Mesenchymal stem cell (in vitro differentiated cells and primary cell): ENCODE measurements around the gene TDRD10.

ENCODE experiments used
- DNase-seq: peaks from one replicate; pipeline ENCODE4 v3.0.0-alpha.2; 2013
- H2AFZ ChIP-seq: one replicate; pipeline ENCODE4 v1.6.1; 2013; ENCODE audit warnings: low read depth, mild to moderate bottlenecking, control low read depth, inconsistent platforms, low read length, moderate library complexity
- H2AK5ac ChIP-seq: 2 replicates; pipeline ENCODE4 v1.6.1; 2013; ENCODE audit warnings: low read length, moderate library complexity, mild to moderate bottlenecking, inconsistent platforms; ENCODE audit not compliant: severe bottlenecking
- H2BK120ac ChIP-seq: one replicate; pipeline ENCODE4 v1.6.1; 2013; ENCODE audit warnings: low read depth, mild to moderate bottlenecking, inconsistent platforms, low read length, moderate library complexity
- H2BK12ac ChIP-seq, 2 experiments: one replicate each; pipeline ENCODE4 v1.6.1; 2013; ENCODE audit warnings: inconsistent platforms in 2 of 2, low read length in 2 of 2, mild to moderate bottlenecking in 2 of 2, moderate library complexity in 2 of 2, control low read depth in 1 of 2
- H2BK15ac ChIP-seq: one replicate; pipeline ENCODE4 v1.6.1; 2013; ENCODE audit warnings: mild to moderate bottlenecking, low read depth, inconsistent platforms; ENCODE audit not compliant: poor library complexity, severe bottlenecking
- H2BK5ac ChIP-seq: 2 replicates; pipeline ENCODE4 v1.6.1; 2013; ENCODE audit warnings: low read depth, mild to moderate bottlenecking, low read length, control low read depth, inconsistent platforms; ENCODE audit not compliant: poor library complexity, severe bottlenecking
- H3K14ac ChIP-seq, 2 experiments: one replicate each; pipeline ENCODE4 v1.6.1; 2013; ENCODE audit warnings: inconsistent platforms in 2 of 2, low read length in 2 of 2, control low read depth in 1 of 2, mild to moderate bottlenecking in 1 of 2, moderate library complexity in 1 of 2
- H3K18ac ChIP-seq, 2 experiments: one replicate each; pipeline ENCODE4 v1.6.1; 2013; ENCODE audit warnings: inconsistent platforms in 2 of 2, low read length in 2 of 2, control low read depth in 1 of 2, low read depth in 1 of 2, mild to moderate bottlenecking in 1 of 2
- H3K23ac ChIP-seq, 2 experiments: one replicate each; pipeline ENCODE4 v1.6.1; 2013; ENCODE audit warnings: inconsistent platforms in 2 of 2, low read length in 2 of 2, mild to moderate bottlenecking in 2 of 2, moderate library complexity in 2 of 2, control low read depth in 1 of 2
- H3K27ac ChIP-seq: 2 replicates; pipeline ENCODE4 v1.5.1; 2013; ENCODE audit warnings: mild to moderate bottlenecking, moderate library complexity, low read length, control low read depth, inconsistent platforms; ENCODE audit not compliant: poor library complexity, severe bottlenecking
- H3K27me3 ChIP-seq, 2 experiments: 2 replicates each; pipeline versions ENCODE4 v1.6.1 to v1.7.0; 2013; ENCODE audit warnings: low read length in 2 of 2, mild to moderate bottlenecking in 2 of 2, moderate library complexity in 2 of 2, control low read depth in 1 of 2, inconsistent platforms in 1 of 2; ENCODE audit not compliant: control insufficient read depth in 1 of 2, insufficient read depth in 1 of 2
- H3K36me3 ChIP-seq, 2 experiments: 2 replicates each; pipeline versions ENCODE4 v1.6.1 to v1.7.0; 2013; ENCODE audit warnings: low read length in 2 of 2, control low read depth in 1 of 2, inconsistent platforms in 1 of 2, low read depth in 1 of 2, mild to moderate bottlenecking in 1 of 2; ENCODE audit not compliant: insufficient read depth in 2 of 2, control insufficient read depth in 1 of 2
- H3K4ac ChIP-seq, 2 experiments: one replicate each; pipeline ENCODE4 v1.6.1; 2013; ENCODE audit warnings: inconsistent platforms in 2 of 2, low read length in 2 of 2, mild to moderate bottlenecking in 2 of 2, moderate library complexity in 2 of 2, control low read depth in 1 of 2, low read depth in 1 of 2
- H3K4me1 ChIP-seq: 2 replicates; pipeline ENCODE4 v1.6.1; 2013; ENCODE audit warnings: low read depth, low read length, control low read depth; ENCODE audit not compliant: control insufficient read depth, insufficient read depth
- H3K4me2 ChIP-seq: 2 replicates; pipeline ENCODE4 v1.6.1; 2013; ENCODE audit warnings: low read length, mild to moderate bottlenecking, inconsistent platforms; ENCODE audit not compliant: poor library complexity, severe bottlenecking
- H3K4me3 ChIP-seq, 2 experiments: 2 replicates each; pipeline versions ENCODE4 v1.5.1 to v1.7.0; 2013; ENCODE audit warnings: low read length in 2 of 2, mild to moderate bottlenecking in 2 of 2, control low read depth in 1 of 2, low read depth in 1 of 2; ENCODE audit not compliant: insufficient read depth in 1 of 2
- H3K79me1 ChIP-seq: replicated peaks from 2 replicates; pipeline ENCODE4 v1.6.1; 2013; ENCODE audit warnings: mild to moderate bottlenecking, control low read depth, low read length, inconsistent platforms; ENCODE audit not compliant: poor library complexity, severe bottlenecking
- H3K9ac ChIP-seq: 2 replicates; pipeline ENCODE4 v1.7.0; 2013; ENCODE audit warnings: mild to moderate bottlenecking, low read length, moderate library complexity
- H3K9me3 ChIP-seq: 2 replicates; pipeline ENCODE4 v1.7.0; 2013; ENCODE audit warnings: mild to moderate bottlenecking, low read length; ENCODE audit not compliant: control insufficient read depth
- H4K8ac ChIP-seq: one replicate; pipeline ENCODE4 v1.6.1; 2013; ENCODE audit warnings: inconsistent platforms, mild to moderate bottlenecking, low read length, moderate library complexity
- H4K91ac ChIP-seq: one replicate; pipeline ENCODE4 v1.6.1; 2013; ENCODE audit warnings: mild to moderate bottlenecking, low read length, inconsistent platforms
- WGBS: methylation state at CpG from one replicate; pipeline ENCODE4 v1.1.7; 2013; ENCODE audit warnings: mixed read lengths; 5-methylcytosine and 5-hydroxymethylcytosine counted together

Gene TDRD10

GRCh38 chr1:154590756-154591155 lies 88.7 kb downstream of the TDRD10 start:
- Histone ChIP-seq H3K4me2 (no peak overlapping the region), H2BK12ac (no peak overlapping the region), H3K36me3 (peaks cover 65 to 100% of the 10 kb centered on the region in 2 experiments), H4K91ac (no peak overlapping the region), H4K8ac (no peak overlapping the region), H3K4me1 (no peaks in the 10 kb centered on the region), H3K9ac (no peak overlapping the region), H3K27ac (no peak overlapping the region), H3K9me3 (no peaks in the 10 kb centered on the region), H2AFZ (no peak overlapping the region), H2BK5ac (no peak overlapping the region), H2BK120ac (no peak overlapping the region), H3K4ac (no peak overlapping the region), H3K23ac (no peak overlapping the region), H2AK5ac (no peak overlapping the region), H2BK15ac (no peak overlapping the region), H3K79me1 (peaks cover 50% of the 10 kb centered on the region), H3K4me3 (no peak overlapping the region), H3K14ac (no peak overlapping the region), H3K27me3 (no peaks in the 10 kb centered on the region), H3K18ac (no peak overlapping the region)
- WGBS = 100% methylated on average over 2 of the region's 5 CpGs
- peak; percentile 32 for DNase-seq

DNA sequence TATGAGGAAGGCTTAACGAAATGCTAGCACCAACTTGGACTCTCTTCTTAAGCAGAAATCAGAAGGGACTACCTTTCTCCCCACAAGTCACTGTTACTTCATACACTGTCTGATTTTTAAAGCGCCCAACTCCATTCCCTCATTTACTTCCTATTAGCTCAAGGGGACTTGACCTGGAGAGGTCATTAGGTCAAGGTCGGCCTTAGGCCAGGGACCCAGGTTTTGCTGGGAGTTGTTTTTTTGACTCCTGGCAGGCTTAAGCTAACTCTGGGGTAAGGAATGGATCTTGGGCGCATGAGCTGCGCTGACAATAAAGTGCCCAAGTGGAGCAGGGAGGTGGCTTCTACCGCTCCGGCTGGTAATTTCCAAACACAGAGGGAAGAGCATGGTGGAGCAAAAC lies 89.2 kb downstream of the TDRD10 start:
- Histone ChIP-seq H2AK5ac (no peak overlapping the region), H3K9me3 (no peaks in the 10 kb centered on the region), H3K27ac (no peak overlapping the region), H3K23ac (no peak overlapping the region), H2BK12ac (no peak overlapping the region), H2AFZ (no peak overlapping the region), H3K4me2 (no peak overlapping the region), H3K27me3 (no peaks in the 10 kb centered on the region), H3K4me1 (no peaks in the 10 kb centered on the region), H3K4me3 (no peak overlapping the region), H3K14ac (no peak overlapping the region), H2BK120ac (no peak overlapping the region), H2BK5ac (no peak overlapping the region), H3K4ac (no peak overlapping the region), H3K79me1 (peaks cover 49% of the 10 kb centered on the region), H4K8ac (no peak overlapping the region), H4K91ac (no peak overlapping the region), H2BK15ac (no peak overlapping the region), H3K36me3 (peaks cover 63 to 100% of the 10 kb centered on the region in 2 experiments), H3K9ac (no peak overlapping the region), H3K18ac (no peak overlapping the region)
- DNase-seq = no peak
- 97% methylated on average over 7 of the region's 7 CpGs for WGBS

GRCh38 chr1:154593390-154593789 lies 91.4 kb downstream of the TDRD10 start:
- Histone ChIP-seq H3K4me3 (no peak overlapping the region), H2BK120ac (no peak overlapping the region), H3K4ac (no peak overlapping the region), H2AFZ (no peak overlapping the region), H4K91ac (no peak overlapping the region), H2AK5ac (no peak overlapping the region), H2BK15ac (no peak overlapping the region), H2BK12ac (no peak overlapping the region), H3K79me1 (peaks cover 49% of the 10 kb centered on the region), H3K36me3 (peaks cover 66 to 100% of the 10 kb centered on the region in 2 experiments), H3K27me3 (no peaks in the 10 kb centered on the region), H2BK5ac (no peak overlapping the region), H3K9me3 (no peaks in the 10 kb centered on the region), H3K23ac (no peak overlapping the region), H3K9ac (no peak overlapping the region), H3K27ac (no peak overlapping the region), H3K18ac (no peak overlapping the region), H3K4me2 (no peak overlapping the region), H4K8ac (no peak overlapping the region), H3K14ac (no peak overlapping the region), H3K4me1 (no peaks in the 10 kb centered on the region)
- DNase-seq = no peak

DNA sequence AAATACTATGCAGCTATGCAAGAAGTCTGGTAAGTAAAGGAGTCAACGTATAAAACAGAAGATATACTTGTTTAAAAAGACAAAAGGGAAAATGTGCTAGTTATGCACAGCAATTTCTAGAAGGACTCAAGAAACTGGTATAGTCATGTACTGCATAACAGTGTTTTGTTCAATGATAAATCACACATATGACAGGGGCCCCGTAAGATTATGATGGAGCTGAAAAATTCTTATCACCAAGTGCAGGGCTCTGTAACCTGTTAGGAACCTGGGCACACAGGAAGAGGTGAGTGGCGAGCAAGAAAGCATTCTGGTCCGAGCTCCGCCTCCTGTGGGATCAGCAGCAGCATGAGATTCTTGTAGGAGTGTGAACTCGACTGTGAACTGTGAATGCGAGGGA lies 92.8 kb downstream of the TDRD10 start:
- Histone ChIP-seq H3K36me3 (peaks cover 57 to 98% of the 10 kb centered on the region in 2 experiments), H3K4ac (no peak overlapping the region), H2BK5ac (no peak overlapping the region), H3K79me1 (peaks cover 43% of the 10 kb centered on the region), H3K27ac (no peak overlapping the region), H2BK120ac (no peak overlapping the region), H3K4me2 (no peak overlapping the region), H3K18ac (no peak overlapping the region), H4K91ac (no peak overlapping the region), H4K8ac (no peak overlapping the region), H3K9me3 (no peaks in the 10 kb centered on the region), H2BK12ac (no peak overlapping the region), H3K4me3 (no peak overlapping the region), H3K27me3 (no peaks in the 10 kb centered on the region), H3K4me1 (peaks cover 3% of the 10 kb centered on the region), H2AFZ (no peak overlapping the region), H3K23ac (no peak overlapping the region), H2BK15ac (no peak overlapping the region), H3K9ac (no peak overlapping the region), H2AK5ac (no peak overlapping the region), H3K14ac (no peak overlapping the region)
- no peak for DNase-seq
- WGBS = 97% methylated on average over 3 of the region's 7 CpGs
